Spleen (tissue), 11 donors: ENCODE results near the gene GPR107. TPM values are rescaled to one million over a fixed set of nuclear protein-coding genes. Genes with fewer than 3 reads are reported as not detected.

ENCODE experiments used
- DNase-seq: peaks from one replicate; pipeline ENCODE4 v3.0.0-alpha.2; 2020
- H3K27ac ChIP-seq, 8 donors: fragments of 200-600 bp; sonication (generic) in 7 of 8; 1 replicate in 4 of 8; 2 replicates in 4 of 8; pipeline versions ENCODE4 v1.5.0 to v1.8.0; 2016 to 2021; ENCODE audit warnings: inconsistent platforms in 4 of 8, mild to moderate bottlenecking in 4 of 8, moderate library complexity in 1 of 8
- H3K27me3 ChIP-seq, 7 donors: fragments of 200-600 bp; sonication (generic) in 6 of 7; replicated peaks in 1 of 7; 1 replicate in 4 of 7; 2 replicates in 3 of 7; pipeline versions ENCODE4 v1.5.0 to v1.8.0; 2016 to 2021; ENCODE audit warnings: inconsistent platforms in 3 of 7, mild to moderate bottlenecking in 1 of 7
- H3K36me3 ChIP-seq, 6 donors: fragments of 200-600 bp; sonication (generic) in 5 of 6; 1 replicate in 4 of 6; 2 replicates in 2 of 6; pipeline versions ENCODE4 v1.5.0 to v1.8.0; 2016 to 2021; ENCODE audit warnings: inconsistent platforms in 2 of 6
- H3K4me1 ChIP-seq, 6 donors: fragments of 200-600 bp; sonication (generic) in 5 of 6; 1 replicate in 3 of 6; 2 replicates in 3 of 6; pipeline versions ENCODE4 v1.5.0 to v1.8.0; 2016 to 2021; ENCODE audit warnings: inconsistent platforms in 3 of 6
- H3K4me3 ChIP-seq, 8 donors: fragments of 200-600 bp; sonication (generic) in 7 of 8; 1 replicate in 4 of 8; 2 replicates in 4 of 8; pipeline versions ENCODE4 v1.5.0 to v1.8.0; 2016 to 2021; ENCODE audit warnings: inconsistent platforms in 4 of 8, mild to moderate bottlenecking in 4 of 8, moderate library complexity in 2 of 8
- H3K9me3 ChIP-seq, 8 donors: fragments of 200-600 bp; sonication (generic) in 7 of 8; 1 replicate in 4 of 8; 2 replicates in 4 of 8; pipeline versions ENCODE4 v1.5.0 to v1.8.0; 2016 to 2021; ENCODE audit warnings: inconsistent platforms in 4 of 8
- POLR2A ChIP-seq, 3 donors: fragments of 450-650 bp; IDR thresholded peaks; one replicate each; pipeline ENCODE4 v1.5.1; 2017; ENCODE audit warnings: antibody characterized with exemption in 3 of 3, mild to moderate bottlenecking in 1 of 3
- POLR2AphosphoS5 ChIP-seq, 3 donors: sonication (generic); formaldehyde crosslinking; IDR thresholded peaks; one replicate each; pipeline ENCODE4 v1.5.1; 2017; ENCODE audit warnings: antibody characterized with exemption in 3 of 3
- whole genome bisulfite sequencing, 5 donors: extraction: QIAGEN DNeasy Blood & Tissue Kit in 3 of 5; methylation state at CpG; one replicate each; pipeline versions ENCODE4 v1.1.5 to v1.1.7; 2013 to 2018; 5-methylcytosine and 5-hydroxymethylcytosine counted together
- intact Hi-C: fragments of 100-400 bp; cut with DNase I; formaldehyde crosslinking; loops from one replicate; pipeline ENCODE4 v1.15.0; 2023; ENCODE audit warnings: low total_unique reads
- polyA plus RNA-seq, 3 donors: library from polyadenylated mRNA; stranded (reverse); fragments of 200-250 nt; gene quantifications; one replicate each; pipeline ENCODE4 v1.2.1, GENCODE V29; 2013
- total RNA-seq, 7 donors: library from RNA; depleted of rRNA in 3 of 7; stranded (reverse); fragments of >200 nt in 3 of 7; fragmentation: NEBNext Ultra II Directional in 4 of 7; extraction: Animal tissue kit (Norgen Biotek cat#: 25700) in 4 of 7; gene quantifications; one replicate each; pipeline versions ENCODE4 v1.1.0 to v1.2.1, GENCODE V29; 2016 to 2021
- TF ChIP-seq, protein P1 (sequence below), 11 experiments: fragments of 200-600 bp in 7 of 11; fragments of 450-650 bp in 4 of 11; sonication (generic) in 4 of 11; IDR thresholded peaks in 8 of 11; conservative IDR thresholded peaks in 3 of 11; 1 replicate in 7 of 11; 2 replicates in 4 of 11; pipeline versions ENCODE4 v1.4.0 to v1.8.0; 2016 to 2021; ENCODE audit warnings: antibody characterized with exemption in 11 of 11, inconsistent platforms in 4 of 11, mild to moderate bottlenecking in 1 of 11
- donor health status: healthy with polysubstance abuse.
- donor health status: DM: no; HTN: no; CAD: no; lungs with moderate emphysema.
- donor health status: DM: no; HTN: no; CAD: no.
- donor health status: Bipolar disorder and iron deficiency.
- donor health status: healthy.
- donor health status: DM: no; HTN: no; CAD: no.
- donor health status: DM: yes; HTN: yes; CAD: no.

GPR107 gene
- total and polyA plus RNA-seq, 10 donors = 3.9 to 42.8 (median 28.3) TPM

DNA sequence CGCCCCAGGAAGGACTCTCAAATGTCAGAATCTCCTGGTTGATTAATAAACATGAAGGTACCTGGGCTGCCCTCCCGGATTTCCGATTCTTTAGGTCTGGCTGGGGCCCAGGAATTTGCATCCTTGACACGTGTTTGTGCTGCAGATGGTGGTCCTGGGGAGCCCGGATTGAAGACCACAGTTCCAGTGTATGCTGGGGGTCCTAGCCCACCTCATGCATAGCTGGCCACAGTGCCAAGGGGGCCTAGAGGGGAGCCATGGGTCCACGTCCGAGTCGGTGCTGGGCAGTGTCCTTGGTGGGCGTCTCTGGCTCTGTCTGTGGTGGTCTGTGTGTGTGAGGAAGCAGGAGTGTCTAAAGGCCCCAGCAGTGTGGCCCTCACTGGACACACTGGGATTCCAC is 121.6 kb downstream of the GPR107 start:
- WGBS, 5 donors = 77 to 91% (median 86%) methylated on average over 4 to 9 of the region's 9 CpGs
- no peak for DNase-seq
- Histone ChIP-seq H3K9me3 (no peaks in the 10 kb centered on the region), H3K4me3 (no peak overlapping the region), H3K27ac (no peak overlapping the region), H3K36me3 (no peaks in the 10 kb centered on the region), H3K27me3 (peaks cover 0 to 47% (median 22%) of the 10 kb centered on the region in 7 donors), H3K4me1 (peaks cover 0 to 19% (median 14%) of the 10 kb centered on the region in 6 donors)
- TF ChIP-seq, protein P1, sequence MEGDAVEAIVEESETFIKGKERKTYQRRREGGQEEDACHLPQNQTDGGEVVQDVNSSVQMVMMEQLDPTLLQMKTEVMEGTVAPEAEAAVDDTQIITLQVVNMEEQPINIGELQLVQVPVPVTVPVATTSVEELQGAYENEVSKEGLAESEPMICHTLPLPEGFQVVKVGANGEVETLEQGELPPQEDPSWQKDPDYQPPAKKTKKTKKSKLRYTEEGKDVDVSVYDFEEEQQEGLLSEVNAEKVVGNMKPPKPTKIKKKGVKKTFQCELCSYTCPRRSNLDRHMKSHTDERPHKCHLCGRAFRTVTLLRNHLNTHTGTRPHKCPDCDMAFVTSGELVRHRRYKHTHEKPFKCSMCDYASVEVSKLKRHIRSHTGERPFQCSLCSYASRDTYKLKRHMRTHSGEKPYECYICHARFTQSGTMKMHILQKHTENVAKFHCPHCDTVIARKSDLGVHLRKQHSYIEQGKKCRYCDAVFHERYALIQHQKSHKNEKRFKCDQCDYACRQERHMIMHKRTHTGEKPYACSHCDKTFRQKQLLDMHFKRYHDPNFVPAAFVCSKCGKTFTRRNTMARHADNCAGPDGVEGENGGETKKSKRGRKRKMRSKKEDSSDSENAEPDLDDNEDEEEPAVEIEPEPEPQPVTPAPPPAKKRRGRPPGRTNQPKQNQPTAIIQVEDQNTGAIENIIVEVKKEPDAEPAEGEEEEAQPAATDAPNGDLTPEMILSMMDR (IDR thresholded peaks at IDR 0.05 in 8 of 11, conservative IDR thresholded peaks at IDR 0.05 in 3 of 11) = no peak
- TF ChIP-seq POLR2AphosphoS5 (IDR thresholded peaks at IDR 0.05) (no peak), POLR2A (IDR thresholded peaks at IDR 0.05) (no peak)
- intact Hi-C loops = no loop called here

DNA sequence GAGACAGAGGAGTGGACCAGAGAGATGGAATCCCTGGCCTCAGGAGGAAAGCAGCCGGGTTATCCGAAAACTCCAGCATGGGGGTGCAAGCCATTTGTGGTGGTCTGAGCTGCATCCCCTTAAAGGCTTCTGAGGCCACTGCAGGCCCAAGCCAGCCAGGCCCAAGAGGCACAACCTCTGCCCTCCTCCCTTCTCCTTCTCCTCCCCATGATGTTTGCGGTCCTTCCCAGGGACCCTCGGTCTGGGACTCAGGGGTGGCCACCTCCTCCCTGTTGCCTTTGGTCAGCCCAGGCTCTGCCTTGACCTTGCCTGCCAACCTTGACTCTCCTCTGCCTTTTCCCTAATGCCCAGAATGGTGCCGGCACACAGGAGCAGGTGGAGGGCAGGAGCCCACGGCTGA is 123.1 kb downstream of the GPR107 start:
- intact Hi-C loops = no loop called here
- peaks cover 0 to 15% (median 12%) of the 10 kb centered on the region in 6 donors for H3K4me1 ChIP-seq

DNA sequence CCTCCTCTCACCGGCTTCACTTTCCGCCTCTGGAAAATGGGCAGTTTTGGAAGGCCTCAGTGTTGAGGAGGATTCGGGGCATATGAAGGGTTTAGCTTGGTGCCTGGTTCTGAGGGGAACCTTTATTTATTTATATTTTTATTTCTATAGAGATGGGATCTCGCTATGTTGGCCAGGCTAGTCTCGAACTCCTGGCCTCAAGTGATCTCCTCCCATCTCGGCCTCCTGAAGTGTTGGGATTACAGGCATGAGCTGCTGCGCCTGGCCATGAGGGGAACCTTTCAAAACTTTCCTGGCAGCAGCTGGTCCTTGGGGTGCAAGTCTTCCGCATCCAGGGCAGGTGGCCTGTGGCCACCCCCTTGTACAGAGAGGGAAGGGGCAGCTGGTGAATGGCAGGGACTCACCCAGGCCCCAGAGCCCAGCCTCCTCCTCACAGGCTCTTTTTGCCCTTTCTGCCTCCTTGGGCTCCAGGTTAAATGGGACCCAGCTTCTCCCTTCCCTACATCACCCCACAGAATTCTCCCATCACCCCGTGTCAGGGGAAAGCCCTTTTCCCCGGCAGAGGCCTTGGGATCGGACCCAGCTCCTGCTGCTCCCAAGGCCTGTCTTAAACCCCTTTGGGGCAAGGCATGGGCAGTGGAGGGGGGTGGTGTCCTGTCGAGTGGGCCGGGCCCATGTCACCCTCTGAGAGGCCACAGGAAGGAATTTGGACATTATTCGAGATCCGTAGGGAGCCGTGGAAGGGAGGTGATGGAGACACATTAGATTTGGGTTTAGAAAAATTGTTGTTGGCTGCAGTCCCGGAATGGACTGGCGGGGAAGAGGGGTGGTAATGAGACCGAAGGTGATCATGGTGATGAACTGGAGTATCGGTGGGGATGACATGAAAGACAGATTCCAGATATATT is 124.4 kb downstream of the GPR107 start:
- TF ChIP-seq POLR2AphosphoS5 (IDR thresholded peaks at IDR 0.05) (no peak), POLR2A (IDR thresholded peaks at IDR 0.05) (no peak)
- TF ChIP-seq, protein P1 (IDR thresholded peaks at IDR 0.05 in 8 of 11, conservative IDR thresholded peaks at IDR 0.05 in 3 of 11) = no peak
- peaks cover 0 to 27% (median 10%) of the 10 kb centered on the region in 7 donors for H3K27me3 ChIP-seq
- WGBS, 5 donors = 69 to 85% (median 80%) methylated on average over 20 of the region's 20 CpGs
- no peak for DNase-seq
- no peak overlapping the region for H3K27ac ChIP-seq
- peaks cover 0 to 6% (median 2%) of the 10 kb centered on the region in 6 donors for H3K4me1 ChIP-seq
- H3K36me3 ChIP-seq = no peaks in the 10 kb centered on the region
- H3K4me3 ChIP-seq = no peak overlapping the region
- intact Hi-C loops = no loop called here
- H3K9me3 ChIP-seq = no peaks in the 10 kb centered on the region

More for the DNA sequence above, 123.1 kb downstream of the GPR107 start:
- H3K4me3 ChIP-seq = no peak overlapping the region
- DNase-seq = no peak
- TF ChIP-seq POLR2A (IDR thresholded peaks at IDR 0.05) (no peak), POLR2AphosphoS5 (IDR thresholded peaks at IDR 0.05) (no peak)
- TF ChIP-seq, protein P1 (IDR thresholded peaks at IDR 0.05 in 8 of 11, conservative IDR thresholded peaks at IDR 0.05 in 3 of 11) = no peak
- H3K36me3 ChIP-seq = no peaks in the 10 kb centered on the region
- peaks cover 0 to 33% (median 19%) of the 10 kb centered on the region in 7 donors for H3K27me3 ChIP-seq
- no peak overlapping the region for H3K27ac ChIP-seq
- 89 to 97% (median 93%) methylated on average over 6 of the region's 6 CpGs for WGBS, 5 donors
- H3K9me3 ChIP-seq = no peaks in the 10 kb centered on the region

DNA sequence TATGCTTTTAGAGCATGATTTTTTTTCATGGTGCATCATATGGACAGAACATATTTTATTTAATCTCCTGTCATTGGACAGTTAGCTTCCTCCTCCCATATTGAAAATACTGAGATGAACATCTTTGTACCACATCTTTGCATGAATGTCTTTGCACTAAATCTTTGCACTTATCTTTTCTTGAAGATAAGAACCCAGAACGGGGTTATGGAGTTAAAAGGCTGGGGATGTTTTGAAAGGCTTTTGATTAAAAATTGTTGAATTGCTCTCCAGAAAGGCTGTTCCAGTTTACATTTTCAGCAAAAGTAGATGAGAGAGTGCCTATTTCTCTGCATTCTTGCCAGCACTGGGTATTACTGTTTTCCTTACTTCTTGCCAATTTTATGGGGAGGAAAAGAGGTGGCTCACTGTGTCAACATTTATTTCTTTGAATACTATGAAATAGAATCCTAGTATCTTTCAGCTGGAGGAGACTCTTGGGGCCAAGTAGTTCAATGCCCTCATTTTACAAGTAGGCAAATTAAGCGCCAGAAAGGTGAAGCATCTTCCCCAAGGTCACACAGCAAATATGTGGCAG is 125.7 kb downstream of the GPR107 start:
- Histone ChIP-seq H3K9me3 (no peaks in the 10 kb centered on the region), H3K4me1 (peaks cover 0 to 10% (median 0%) of the 10 kb centered on the region in 6 donors), H3K27ac (no peak overlapping the region), H3K27me3 (peaks cover 0 to 14% (median 0%) of the 10 kb centered on the region in 7 donors), H3K36me3 (no peaks in the 10 kb centered on the region), H3K4me3 (no peak overlapping the region)
- no peak for DNase-seq
- TF ChIP-seq POLR2AphosphoS5 (IDR thresholded peaks at IDR 0.05) = no peak
- TF ChIP-seq, protein P1 (IDR thresholded peaks at IDR 0.05 in 8 of 11, conservative IDR thresholded peaks at IDR 0.05 in 3 of 11) = no peak
- TF ChIP-seq POLR2A (IDR thresholded peaks at IDR 0.05) = no peak
- 79 to 87% (median 84%) methylated on average over 2 of the region's 2 CpGs for WGBS, 5 donors
- intact Hi-C loops = no loop called here
